HFF-Myc (cell line): ENCODE results near the gene FOXJ3.

ENCODE experiments used
- DNase-seq: peaks from one replicate; pipeline ENCODE4 v3.0.0-alpha.2; 2011; ENCODE audit warnings: low read depth; ENCODE audit errors: extremely low read depth
- H3K4me3 ChIP-seq: replicated peaks from 2 replicates; pipeline ENCODE4 v1.5.1; 2011; ENCODE audit warnings: low read depth, mild to moderate bottlenecking, control low read depth, low read length
- CTCF ChIP-seq: IDR thresholded peaks from 2 replicates; pipeline ENCODE4 v1.5.1; 2012; ENCODE audit warnings: mild to moderate bottlenecking, low read depth, low read length, control low read depth; ENCODE audit errors: missing control alignments

The FOXJ3 gene

DNA sequence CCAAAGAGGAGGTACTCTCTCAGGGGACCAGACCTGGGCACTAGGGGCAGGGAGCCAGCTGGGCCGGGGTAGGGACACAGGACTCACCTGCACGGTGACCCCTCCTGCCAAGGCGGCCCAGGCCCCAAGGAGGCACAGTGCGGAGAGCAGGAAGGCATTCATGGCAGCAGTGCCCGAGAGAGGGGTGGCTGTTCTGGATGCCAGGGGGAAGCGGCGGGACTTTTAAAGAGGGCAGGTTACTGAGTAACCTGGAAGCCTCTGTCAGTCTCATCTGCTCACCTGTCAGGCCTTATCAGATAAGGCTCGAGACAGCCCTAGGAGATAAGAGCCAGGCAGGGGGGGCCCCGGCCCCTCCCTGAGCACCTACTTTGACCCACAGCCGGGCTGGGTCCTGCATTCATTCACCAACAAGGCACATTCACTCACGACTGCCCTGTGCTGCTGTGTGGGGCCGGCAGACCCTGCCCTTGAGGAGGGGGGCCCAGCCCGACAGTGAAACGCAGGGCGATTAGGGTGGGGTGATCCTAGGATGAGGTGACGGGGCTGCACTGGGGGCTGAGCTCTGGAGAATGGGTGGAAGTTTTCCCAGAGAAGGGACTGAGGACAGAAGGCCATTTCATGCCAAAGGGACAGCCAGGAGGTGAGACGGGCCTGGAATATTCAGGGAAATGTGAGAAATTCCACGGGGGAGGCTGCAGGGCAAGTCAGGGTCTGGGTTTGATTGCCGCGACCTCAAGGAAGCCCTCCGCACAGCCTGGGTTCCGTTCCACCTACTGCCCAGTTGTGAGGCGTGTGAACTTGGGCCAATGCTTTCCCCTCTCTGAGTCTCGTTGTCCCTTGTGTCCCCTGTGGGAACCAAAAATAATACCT is 170.2 kb downstream of the FOXJ3 start, which contains the start of gene GUCA2A:
GUCA2A (minus strand) TSS at position 195 of the 870 bp plus-strand sequence; CDS start at position 162, 33 bp downstream.
- no peak for DNase-seq
- TF ChIP-seq CTCF: no peak
- H3K4me3 ChIP-seq: no peak within 1 kb of the TSS

DNA sequence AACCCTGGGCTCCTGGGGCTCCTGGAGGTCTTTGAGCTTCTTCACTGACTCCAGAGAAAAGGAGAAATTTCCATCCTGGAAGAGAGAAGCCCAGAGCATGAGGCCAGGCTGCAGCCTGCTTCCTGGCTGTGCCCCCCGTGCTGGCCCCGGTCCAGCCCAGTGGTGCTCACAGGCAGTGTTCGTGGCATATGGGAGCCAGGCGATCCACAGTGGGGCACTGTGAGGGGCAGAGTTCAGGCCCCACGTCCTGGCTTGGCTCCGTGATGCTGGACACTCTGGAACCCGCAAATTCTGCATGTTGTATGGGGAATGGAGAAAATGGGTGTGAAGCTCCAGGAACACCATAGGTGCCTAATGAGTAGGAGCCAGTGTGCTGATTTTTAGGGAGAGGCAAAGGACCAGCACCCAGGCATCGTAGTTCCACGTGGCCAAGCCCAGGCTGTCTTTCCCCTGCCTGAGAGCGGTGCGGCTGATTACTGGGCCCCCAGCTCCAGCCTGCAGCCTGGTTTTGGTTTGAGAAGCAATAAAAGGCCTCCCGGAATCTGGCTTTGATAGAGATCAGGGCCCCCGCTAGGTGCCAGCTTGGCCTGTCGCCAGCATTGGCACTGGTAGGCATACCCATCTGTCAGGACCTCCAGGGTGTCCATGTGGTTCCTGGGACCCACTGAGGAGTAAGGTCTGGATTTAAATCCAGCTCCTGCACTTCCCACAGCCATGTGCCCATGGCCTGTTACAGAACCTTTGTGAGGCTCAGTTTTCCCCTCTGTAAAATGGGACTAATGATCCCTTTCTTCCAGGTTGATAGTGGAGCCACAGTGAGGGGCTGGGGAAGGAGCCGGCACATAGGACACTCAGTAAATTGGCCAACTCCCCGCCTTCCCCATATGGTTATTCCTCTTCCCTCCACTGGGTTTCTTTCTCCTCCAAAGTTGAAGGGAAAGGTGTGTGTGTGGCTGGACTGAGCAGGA is 171.2 kb downstream of the FOXJ3 start:
- DNase-seq: no peak
- no peak overlapping the region for H3K4me3 ChIP-seq
- no peak for TF ChIP-seq CTCF

DNA sequence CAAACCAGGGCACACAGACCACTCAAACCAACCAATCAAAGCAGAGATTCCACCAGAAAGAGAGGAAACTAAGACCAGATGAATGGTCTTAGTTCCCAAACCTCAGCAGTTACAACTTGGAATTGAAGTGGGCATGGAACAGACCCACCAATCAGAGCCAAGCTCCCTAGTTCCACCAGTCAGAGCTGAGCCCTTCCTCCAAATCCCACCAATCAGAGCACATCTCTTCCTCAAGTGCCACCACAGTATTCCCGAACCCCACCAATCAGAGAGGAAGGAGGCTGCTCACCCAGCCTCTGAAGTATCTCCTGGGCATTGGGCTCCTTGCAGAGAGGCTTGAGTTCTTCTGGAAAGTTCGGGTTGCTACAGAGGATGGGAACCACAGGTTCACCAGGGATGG is 171.9 kb downstream of the FOXJ3 start:
- no peak for TF ChIP-seq CTCF
- DNase-seq: no peak
- H3K4me3 ChIP-seq: no peak overlapping the region

GRCh38 chr1:42162181-42162580 is 172.9 kb downstream of the FOXJ3 start:
- DNase-seq: no peak

DNA sequence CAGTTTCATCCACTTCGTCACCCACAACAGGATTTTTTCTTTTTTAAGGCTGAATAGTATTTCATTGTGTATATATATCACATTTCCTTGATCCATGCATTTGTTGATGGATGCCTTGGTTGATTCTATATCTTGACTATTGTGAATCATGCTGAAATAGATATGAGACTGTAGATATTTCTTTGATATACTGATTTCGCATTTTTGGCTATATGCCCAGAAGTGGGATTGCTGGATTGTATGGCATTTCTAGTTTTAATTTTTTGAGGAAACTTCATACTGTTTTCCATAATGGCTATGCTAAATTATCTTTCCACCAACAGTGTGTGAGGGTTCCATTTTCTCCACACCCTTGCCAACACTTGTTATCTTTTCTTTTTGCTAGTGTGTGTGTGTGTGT is 176.8 kb downstream of the FOXJ3 start:
- DNase-seq: no peak
- TF ChIP-seq CTCF: no peak
- H3K4me3 ChIP-seq: no peak overlapping the region

More at GRCh38 chr1:42162181-42162580, 172.9 kb downstream of the FOXJ3 start:
- no peak overlapping the region for H3K4me3 ChIP-seq
- no peak for TF ChIP-seq CTCF

DNA sequence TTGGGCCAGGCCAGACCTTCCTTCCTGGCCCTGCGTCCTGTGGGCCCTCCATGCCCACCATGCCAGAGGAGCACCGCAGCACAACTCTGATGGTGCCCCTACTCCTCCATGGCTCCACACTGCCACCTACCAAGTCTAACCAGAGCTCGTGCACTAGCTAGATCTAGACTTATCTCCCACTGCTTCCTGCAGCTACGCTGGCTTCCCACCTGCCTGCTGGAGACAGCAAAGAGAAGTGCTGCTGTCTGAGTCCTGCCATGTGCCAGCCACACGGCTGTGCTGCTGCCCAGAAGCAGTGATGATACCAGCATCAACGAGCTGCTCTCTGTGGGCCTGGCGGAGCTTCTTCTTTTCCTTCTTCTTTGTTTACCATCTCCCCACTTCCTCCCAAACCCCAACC is 177.4 kb downstream of the FOXJ3 start:
- peak; percentile 5 for TF ChIP-seq CTCF

More for the DNA sequence above, 177.4 kb downstream of the FOXJ3 start:
- H3K4me3 ChIP-seq: no peak overlapping the region
- DNase-seq: no peak
